ENCODE results near the gene INTS4.
"Not testable (repeated sequence)": the region's sequence is repeated elsewhere in the genome, so short reads cannot be mapped to it uniquely, and the experiment has no call there.

DNA sequence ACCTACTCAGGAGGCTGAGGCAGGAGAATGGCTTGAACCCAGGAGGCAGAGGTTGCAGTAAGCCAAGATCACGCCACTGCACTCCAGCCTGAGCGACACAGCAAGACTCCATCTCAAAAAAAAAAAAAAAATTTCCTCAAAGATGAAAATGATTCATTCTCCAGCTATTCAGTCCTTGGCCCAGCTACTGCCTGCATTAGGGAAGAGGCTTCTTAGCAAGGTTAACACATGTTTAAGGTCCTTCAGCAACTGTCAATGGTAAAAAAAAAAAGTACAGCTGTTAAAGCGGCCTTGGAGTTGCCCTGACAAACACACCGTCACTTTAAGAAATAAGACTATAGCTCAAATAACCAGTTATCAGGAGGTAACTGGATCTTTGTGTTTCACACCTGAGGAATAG lies 116.2 kb downstream of the INTS4 start:
- TF ChIP-seq, protein P1, sequence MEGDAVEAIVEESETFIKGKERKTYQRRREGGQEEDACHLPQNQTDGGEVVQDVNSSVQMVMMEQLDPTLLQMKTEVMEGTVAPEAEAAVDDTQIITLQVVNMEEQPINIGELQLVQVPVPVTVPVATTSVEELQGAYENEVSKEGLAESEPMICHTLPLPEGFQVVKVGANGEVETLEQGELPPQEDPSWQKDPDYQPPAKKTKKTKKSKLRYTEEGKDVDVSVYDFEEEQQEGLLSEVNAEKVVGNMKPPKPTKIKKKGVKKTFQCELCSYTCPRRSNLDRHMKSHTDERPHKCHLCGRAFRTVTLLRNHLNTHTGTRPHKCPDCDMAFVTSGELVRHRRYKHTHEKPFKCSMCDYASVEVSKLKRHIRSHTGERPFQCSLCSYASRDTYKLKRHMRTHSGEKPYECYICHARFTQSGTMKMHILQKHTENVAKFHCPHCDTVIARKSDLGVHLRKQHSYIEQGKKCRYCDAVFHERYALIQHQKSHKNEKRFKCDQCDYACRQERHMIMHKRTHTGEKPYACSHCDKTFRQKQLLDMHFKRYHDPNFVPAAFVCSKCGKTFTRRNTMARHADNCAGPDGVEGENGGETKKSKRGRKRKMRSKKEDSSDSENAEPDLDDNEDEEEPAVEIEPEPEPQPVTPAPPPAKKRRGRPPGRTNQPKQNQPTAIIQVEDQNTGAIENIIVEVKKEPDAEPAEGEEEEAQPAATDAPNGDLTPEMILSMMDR (IDR thresholded peaks at IDR 0.05) = not testable (repeated sequence)
- TF ChIP-seq POLR2A (IDR thresholded peaks at IDR 0.05) = not testable (repeated sequence)
